Measurements from ENCODE around the gene IGF1R. TPM values are rescaled to one million over a fixed set of nuclear protein-coding genes. Genes with fewer than 3 reads are reported as not detected.

IGF1R gene
- total RNA-seq, 2 experiments from 2014 or later: 7.1 to 7.7 TPM

DNA sequence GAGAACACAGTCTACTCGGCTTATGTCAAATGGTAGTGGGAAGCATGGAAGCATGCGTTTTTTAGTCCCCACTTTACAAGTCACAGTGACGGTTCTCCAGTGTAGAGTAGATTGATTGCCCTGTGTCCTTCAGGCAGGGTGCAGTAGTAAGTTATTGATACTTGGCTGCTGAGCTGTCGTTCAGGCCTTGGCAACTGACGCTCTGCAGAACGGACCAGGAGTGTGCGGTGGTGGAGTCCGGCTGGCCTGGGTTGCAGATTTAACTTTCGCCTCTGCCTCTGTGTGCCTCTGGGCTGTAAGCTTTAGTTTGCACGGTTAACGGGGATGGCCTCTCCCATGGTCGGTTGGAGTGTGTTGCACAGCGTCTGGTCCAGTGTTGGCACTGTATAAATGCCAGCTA is 58.6 kb downstream of the IGF1R start:
- CTCF ChIA-PET: no interaction called here
- Mint-ChIP-seq H3K36me3 (ENCODE audit: low read depth) (peaks cover 8% of the 10 kb centered on the region), H3K4me3 (no peak overlapping the region), H3K9me3 (peaks cover 1% of the 10 kb centered on the region), H3K27me3 (no peaks in the 10 kb centered on the region), H3K27ac (no peak overlapping the region), H3K4me1 (peaks cover 5% of the 10 kb centered on the region)
- DNase-seq: no peak
- POLR2A ChIA-PET: no interaction called here

DNA sequence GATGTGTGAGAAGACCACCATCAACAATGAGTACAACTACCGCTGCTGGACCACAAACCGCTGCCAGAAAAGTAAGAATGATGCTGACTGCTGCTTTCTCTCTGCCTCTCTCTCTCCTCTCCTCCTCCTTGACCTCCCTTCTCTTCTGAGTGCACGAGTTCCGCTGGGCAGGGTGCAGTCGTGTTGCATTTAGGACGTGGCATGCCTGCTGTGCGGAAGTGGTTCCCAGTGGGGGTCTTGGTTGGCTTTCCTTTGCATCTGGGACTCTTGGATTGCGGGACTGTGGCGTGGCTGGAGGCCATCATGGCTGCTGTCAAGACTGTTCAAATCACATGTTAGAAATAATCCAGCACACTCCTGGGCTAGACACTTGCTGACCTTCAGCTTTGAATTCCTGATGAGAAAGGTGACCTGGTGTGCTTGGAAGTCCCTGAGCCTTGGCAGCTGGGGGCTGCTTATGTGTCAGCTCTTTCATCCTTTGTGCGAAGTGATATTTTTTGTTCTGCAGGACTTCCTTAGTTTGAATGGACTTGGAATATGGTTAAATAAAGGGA is 59.8 kb downstream of the IGF1R start:
- H3K27me3 Mint-ChIP-seq: no peaks in the 10 kb centered on the region
- POLR2A ChIA-PET: no interaction called here

DNA sequence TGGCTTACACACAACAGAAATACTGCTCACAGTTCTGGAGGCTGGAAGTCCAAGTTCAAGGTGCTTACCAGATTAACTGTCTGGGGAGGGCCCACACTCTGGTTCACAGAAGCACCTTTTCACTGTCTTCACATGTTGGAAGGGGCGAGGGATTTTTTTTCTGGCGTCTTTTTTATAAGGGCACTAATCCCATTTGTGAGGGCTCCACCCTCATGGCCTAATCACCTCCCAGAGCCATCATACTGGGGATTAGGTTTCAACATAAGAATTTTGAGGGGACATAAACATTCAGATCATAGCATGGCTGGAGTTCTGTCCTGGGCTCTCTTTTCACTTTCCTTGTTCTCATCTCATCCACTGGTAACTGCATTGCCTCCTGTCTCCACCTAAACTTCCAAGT is 63.5 kb downstream of the IGF1R start:
- Mint-ChIP-seq H3K27me3 (no peaks in the 10 kb centered on the region), H3K4me3 (no peak overlapping the region), H3K27ac (no peak overlapping the region), H3K9me3 (peaks cover 3% of the 10 kb centered on the region), H3K4me1 (peaks cover 15% of the 10 kb centered on the region), H3K36me3 (ENCODE audit: low read depth) (peaks cover 8% of the 10 kb centered on the region)
- ChIA-PET POLR2A (no interaction called here), CTCF (no interaction called here)
- DNase-seq: no peak

More for the DNA sequence above, 59.8 kb downstream of the IGF1R start:
- peaks cover 3% of the 10 kb centered on the region for H3K9me3 Mint-ChIP-seq
- CTCF ChIA-PET: no interaction called here
- no peak overlapping the region for H3K4me3 Mint-ChIP-seq
- peaks cover 4% of the 10 kb centered on the region for H3K4me1 Mint-ChIP-seq
- H3K36me3 Mint-ChIP-seq (ENCODE audit: low read depth): peaks cover 8% of the 10 kb centered on the region
- no peak for DNase-seq
- no peak overlapping the region for H3K27ac Mint-ChIP-seq

- Mint-ChIP-seq H3K27ac (no peak overlapping the region), H3K4me3 (no peak overlapping the region), H3K36me3 (ENCODE audit: low read depth) (peaks cover 8% of the 10 kb centered on the region), H3K9me3 (peaks cover 3% of the 10 kb centered on the region), H3K27me3 (no peaks in the 10 kb centered on the region), H3K4me1 (peaks cover 15% of the 10 kb centered on the region)
- ChIA-PET CTCF (no interaction called here), POLR2A (no interaction called here)
- DNase-seq: no peak
These were observed 64.7 kb downstream of the IGF1R start for GRCh38 chr15:98712845-98713584.

DNA sequence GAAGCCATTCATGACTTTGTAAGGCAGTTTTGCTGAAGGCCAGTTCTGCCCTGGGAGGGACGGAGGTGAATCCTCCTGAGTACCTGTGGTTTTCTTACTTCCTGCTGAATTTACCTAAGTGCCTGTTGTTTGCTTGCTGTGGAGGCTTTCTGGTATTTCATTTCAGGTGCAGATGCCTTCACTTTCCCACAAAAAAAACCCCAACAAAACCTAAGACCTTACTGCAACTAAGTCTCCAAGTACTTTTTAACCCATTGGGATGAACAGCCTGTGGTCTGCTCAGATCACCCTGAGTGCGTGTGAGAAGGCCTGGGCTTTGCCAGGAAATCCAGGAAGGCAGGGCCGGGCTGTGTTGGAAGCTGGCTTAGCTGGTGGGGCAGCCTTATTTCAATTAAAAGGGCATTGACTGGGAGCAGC is 65.3 kb downstream of the IGF1R start:
- ChIA-PET CTCF (interaction anchor here (1.0 to 1.5 kb wide), 2 partner anchors 10 to 65 kb away, joined by 3 to 4 read pairs; no protein-coding TSS in a partner anchor), POLR2A (no interaction called here)
- no peaks in the 10 kb centered on the region for H3K27me3 Mint-ChIP-seq
- peaks cover 15% of the 10 kb centered on the region for H3K4me1 Mint-ChIP-seq
- peaks cover 5% of the 10 kb centered on the region for H3K36me3 Mint-ChIP-seq (ENCODE audit: low read depth)
- DNase-seq: no peak
- H3K4me3 Mint-ChIP-seq: no peak overlapping the region
- H3K27ac Mint-ChIP-seq: no peak overlapping the region
- H3K9me3 Mint-ChIP-seq: peaks cover 3% of the 10 kb centered on the region

DNA sequence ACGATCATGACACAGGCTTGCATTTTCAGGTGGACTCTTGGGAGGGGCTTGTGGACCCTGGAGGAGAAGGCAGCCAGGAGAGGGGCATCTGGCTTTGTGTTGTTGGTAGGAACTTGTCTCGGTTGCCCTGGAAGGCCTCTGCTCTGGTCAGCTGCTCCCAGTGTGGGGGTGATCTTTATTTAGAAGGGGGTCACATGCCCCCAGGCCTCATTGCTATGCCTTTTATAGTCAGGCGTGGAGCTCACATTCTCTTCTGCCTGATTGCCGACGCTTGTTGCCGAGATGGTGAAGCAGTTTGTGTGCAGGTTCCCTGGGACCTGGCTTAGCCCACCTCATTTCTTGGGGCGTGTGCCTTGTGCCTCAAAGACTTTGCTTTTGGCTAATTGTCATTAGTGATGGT is 66.6 kb downstream of the IGF1R start:
- peaks cover 5% of the 10 kb centered on the region for H3K36me3 Mint-ChIP-seq (ENCODE audit: low read depth)
- ChIA-PET POLR2A (no interaction called here), CTCF (interaction anchor here (1.0 to 1.5 kb wide), 2 partner anchors 9 to 64 kb away, joined by 3 to 4 read pairs; no protein-coding TSS in a partner anchor)
- no peak overlapping the region for H3K4me3 Mint-ChIP-seq
- H3K4me1 Mint-ChIP-seq: peaks cover 15% of the 10 kb centered on the region
- no peak overlapping the region for H3K27ac Mint-ChIP-seq
- H3K9me3 Mint-ChIP-seq: peaks cover 3% of the 10 kb centered on the region
- no peaks in the 10 kb centered on the region for H3K27me3 Mint-ChIP-seq
- DNase-seq: no peak

GRCh38 chr15:98715401-98715800 is 67.1 kb downstream of the IGF1R start:
- no peak overlapping the region for H3K27ac Mint-ChIP-seq
- ChIA-PET CTCF (no interaction called here), POLR2A (no interaction called here)
- DNase-seq: no peak
- peaks cover 3% of the 10 kb centered on the region for H3K9me3 Mint-ChIP-seq
- H3K4me3 Mint-ChIP-seq: no peak overlapping the region
- H3K36me3 Mint-ChIP-seq (ENCODE audit: low read depth): peaks cover 5% of the 10 kb centered on the region
- H3K27me3 Mint-ChIP-seq: no peaks in the 10 kb centered on the region
- peaks cover 15% of the 10 kb centered on the region for H3K4me1 Mint-ChIP-seq

- peaks cover 3% of the 10 kb centered on the region for H3K9me3 Mint-ChIP-seq
- CTCF ChIA-PET: no interaction called here
- peaks cover 5% of the 10 kb centered on the region for H3K36me3 Mint-ChIP-seq (ENCODE audit: low read depth)
- H3K27ac Mint-ChIP-seq: no peak overlapping the region
- no peaks in the 10 kb centered on the region for H3K27me3 Mint-ChIP-seq
- peaks cover 15% of the 10 kb centered on the region for H3K4me1 Mint-ChIP-seq
- DNase-seq: no peak
- no peak overlapping the region for H3K4me3 Mint-ChIP-seq
- POLR2A ChIA-PET: no interaction called here
These were observed 67.6 kb downstream of the IGF1R start for GRCh38 chr15:98715890-98716443.

DNA sequence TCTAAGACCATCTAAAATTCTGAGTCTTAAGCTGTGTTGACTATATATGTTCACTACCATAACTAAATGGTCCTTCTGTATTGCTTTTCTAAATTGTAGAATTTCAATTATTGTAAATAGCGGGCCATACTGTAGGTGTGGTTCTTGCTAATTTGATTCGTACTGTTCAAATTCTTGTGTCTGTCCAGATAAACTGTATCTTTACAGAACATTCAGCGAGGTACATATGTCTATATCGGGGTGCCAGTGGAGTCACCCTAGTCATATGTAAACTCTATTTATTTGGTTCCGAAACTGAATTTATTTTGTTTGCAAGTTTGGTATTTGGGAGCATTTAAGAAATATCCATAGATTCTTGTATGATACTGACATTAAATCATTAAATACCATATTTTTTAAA is 69.0 kb downstream of the IGF1R start:
- ChIA-PET CTCF (no interaction called here), POLR2A (no interaction called here)
- H3K27me3 Mint-ChIP-seq: no peaks in the 10 kb centered on the region
- H3K4me1 Mint-ChIP-seq: peaks cover 15% of the 10 kb centered on the region
- no peak for DNase-seq
- H3K27ac Mint-ChIP-seq: no peak overlapping the region
- no peak overlapping the region for H3K4me3 Mint-ChIP-seq
- H3K9me3 Mint-ChIP-seq: no peaks in the 10 kb centered on the region
- H3K36me3 Mint-ChIP-seq (ENCODE audit: low read depth): no peaks in the 10 kb centered on the region

DNA sequence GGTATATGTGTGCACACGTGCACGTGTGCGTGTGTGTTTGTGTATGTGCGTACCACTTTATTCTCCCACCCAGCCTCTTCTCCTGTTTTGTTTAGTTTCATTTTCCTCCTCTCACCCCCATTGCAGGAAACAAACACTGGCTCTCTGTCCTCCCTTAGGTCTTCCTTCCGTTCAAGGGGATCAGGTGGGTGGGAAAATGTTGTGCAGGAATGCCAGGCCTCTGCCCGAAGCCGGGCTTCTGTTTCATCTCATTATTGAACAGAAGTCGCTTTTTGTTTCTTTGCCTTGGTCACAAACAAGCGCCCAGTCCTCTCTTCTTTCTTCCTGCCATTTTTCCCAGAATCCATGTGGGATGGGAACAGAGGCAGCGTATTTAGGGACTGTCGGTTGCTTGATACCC is 69.6 kb downstream of the IGF1R start:
- no peaks in the 10 kb centered on the region for H3K9me3 Mint-ChIP-seq
- peaks cover 15% of the 10 kb centered on the region for H3K4me1 Mint-ChIP-seq
- ChIA-PET CTCF (interaction anchor here (0.9 kb wide), 1 partner anchor 199 kb away, joined by 3 read pairs; no protein-coding TSS in a partner anchor), POLR2A (interaction anchor here (0.6 kb wide), 1 partner anchor 311 kb away, joined by 3 read pairs; no protein-coding TSS in a partner anchor)
- DNase-seq: no peak
- H3K27ac Mint-ChIP-seq: no peak overlapping the region
- no peaks in the 10 kb centered on the region for H3K27me3 Mint-ChIP-seq
- no peaks in the 10 kb centered on the region for H3K36me3 Mint-ChIP-seq (ENCODE audit: low read depth)
- H3K4me3 Mint-ChIP-seq: no peak overlapping the region

- Mint-ChIP-seq H3K36me3 (ENCODE audit: low read depth) (no peaks in the 10 kb centered on the region), H3K4me1 (peaks cover 10% of the 10 kb centered on the region), H3K27me3 (no peaks in the 10 kb centered on the region), H3K9me3 (no peaks in the 10 kb centered on the region), H3K4me3 (no peak overlapping the region), H3K27ac (no peak overlapping the region)
- CTCF ChIA-PET: interaction anchor here (0.7 to 0.9 kb wide), 2 partner anchors 199 to 365 kb away, joined by 3 read pairs; no protein-coding TSS in a partner anchor
- POLR2A ChIA-PET: interaction anchor here (0.6 kb wide), 1 partner anchor 311 kb away, joined by 3 read pairs; no protein-coding TSS in a partner anchor
- no peak for DNase-seq
These were observed 70.2 kb downstream of the IGF1R start for GRCh38 chr15:98718426-98719136.

DNA sequence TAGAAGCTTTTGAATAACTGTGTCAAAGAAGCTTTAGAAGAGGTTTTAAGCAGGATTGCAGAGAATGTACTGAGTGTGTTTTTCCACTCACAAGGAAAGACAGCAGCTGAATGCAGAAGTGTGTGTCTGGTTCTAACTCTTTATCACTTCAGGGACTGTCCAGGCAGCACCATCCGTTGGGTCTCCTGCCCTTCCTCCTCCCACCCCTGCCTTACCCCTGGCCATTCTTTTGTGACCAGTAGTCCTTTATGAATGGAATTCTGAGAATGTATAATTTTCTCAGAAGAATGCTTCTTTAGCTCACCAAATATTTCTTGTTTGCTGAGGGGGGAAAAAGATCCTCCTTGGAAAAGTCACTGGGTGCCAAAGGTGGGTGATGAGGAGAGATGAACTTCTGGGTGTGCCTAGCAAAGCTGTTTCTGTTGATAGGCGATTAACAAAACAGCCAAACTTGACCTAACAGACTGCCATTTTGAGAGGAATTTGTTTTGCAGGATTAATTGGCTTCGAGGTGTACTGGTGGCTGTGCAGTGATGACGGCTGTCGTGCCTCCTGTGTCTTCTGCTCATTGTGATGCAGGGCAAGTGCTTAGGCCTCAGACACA is 70.9 kb downstream of the IGF1R start:
- H3K27ac Mint-ChIP-seq: no peak overlapping the region
- no peak overlapping the region for H3K4me3 Mint-ChIP-seq
- peaks cover 3% of the 10 kb centered on the region for H3K4me1 Mint-ChIP-seq
- H3K9me3 Mint-ChIP-seq: no peaks in the 10 kb centered on the region
- CTCF ChIA-PET: interaction anchor here (0.7 to 0.9 kb wide), 2 partner anchors 200 to 364 kb away, joined by 3 read pairs; no protein-coding TSS in a partner anchor
- no peaks in the 10 kb centered on the region for H3K27me3 Mint-ChIP-seq
- DNase-seq: no peak
- POLR2A ChIA-PET: no interaction called here
- no peaks in the 10 kb centered on the region for H3K36me3 Mint-ChIP-seq (ENCODE audit: low read depth)

- no peak for DNase-seq
- H3K36me3 Mint-ChIP-seq (ENCODE audit: low read depth): no peaks in the 10 kb centered on the region
- no peaks in the 10 kb centered on the region for H3K27me3 Mint-ChIP-seq
- H3K9me3 Mint-ChIP-seq: no peaks in the 10 kb centered on the region
- no peak overlapping the region for H3K4me3 Mint-ChIP-seq
- ChIA-PET POLR2A (no interaction called here), CTCF (no interaction called here)
- no peak overlapping the region for H3K27ac Mint-ChIP-seq
- peaks cover 3% of the 10 kb centered on the region for H3K4me1 Mint-ChIP-seq
These were observed 71.7 kb downstream of the IGF1R start for GRCh38 chr15:98720031-98720430.
